ENCODE data around the gene KANSL1. TPM values are rescaled to one million over a fixed set of nuclear protein-coding genes. Genes with fewer than 3 reads are reported as not detected.

Gene KANSL1
- total RNA-seq, 1 donor from 2014 or later, result 99.8 TPM

DNA sequence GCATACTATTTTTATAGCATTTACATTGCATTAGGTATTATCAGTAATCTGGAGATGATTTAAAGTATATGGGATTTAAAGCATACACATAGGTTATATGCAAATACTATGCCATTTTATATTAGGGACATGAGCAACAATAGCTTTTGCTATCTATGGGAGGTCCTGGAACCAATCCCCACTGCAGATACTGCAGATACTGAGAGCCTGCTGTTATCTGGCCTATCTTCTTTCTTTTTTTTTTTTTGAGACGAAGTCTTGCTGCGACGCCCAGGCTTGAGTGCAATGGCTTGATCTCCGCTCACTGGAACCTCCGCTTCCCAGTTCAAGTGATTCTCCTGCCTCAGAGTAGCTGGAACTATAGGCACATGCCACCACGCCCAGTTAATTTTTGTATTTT, 156.7 kb downstream of the KANSL1 start:
- peaks cover 25% of the 10 kb centered on the region for H3K36me3 Mint-ChIP-seq (ENCODE audit: low read depth, unreplicated experiment)
- no peak overlapping the region for H3K27ac ChIP-seq (ENCODE audit: low read depth, low read length)
- no peaks in the 10 kb centered on the region for H3K4me1 Mint-ChIP-seq (ENCODE audit: low read depth, unreplicated experiment)
- TF ChIP-seq, protein P1, sequence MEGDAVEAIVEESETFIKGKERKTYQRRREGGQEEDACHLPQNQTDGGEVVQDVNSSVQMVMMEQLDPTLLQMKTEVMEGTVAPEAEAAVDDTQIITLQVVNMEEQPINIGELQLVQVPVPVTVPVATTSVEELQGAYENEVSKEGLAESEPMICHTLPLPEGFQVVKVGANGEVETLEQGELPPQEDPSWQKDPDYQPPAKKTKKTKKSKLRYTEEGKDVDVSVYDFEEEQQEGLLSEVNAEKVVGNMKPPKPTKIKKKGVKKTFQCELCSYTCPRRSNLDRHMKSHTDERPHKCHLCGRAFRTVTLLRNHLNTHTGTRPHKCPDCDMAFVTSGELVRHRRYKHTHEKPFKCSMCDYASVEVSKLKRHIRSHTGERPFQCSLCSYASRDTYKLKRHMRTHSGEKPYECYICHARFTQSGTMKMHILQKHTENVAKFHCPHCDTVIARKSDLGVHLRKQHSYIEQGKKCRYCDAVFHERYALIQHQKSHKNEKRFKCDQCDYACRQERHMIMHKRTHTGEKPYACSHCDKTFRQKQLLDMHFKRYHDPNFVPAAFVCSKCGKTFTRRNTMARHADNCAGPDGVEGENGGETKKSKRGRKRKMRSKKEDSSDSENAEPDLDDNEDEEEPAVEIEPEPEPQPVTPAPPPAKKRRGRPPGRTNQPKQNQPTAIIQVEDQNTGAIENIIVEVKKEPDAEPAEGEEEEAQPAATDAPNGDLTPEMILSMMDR (IDR thresholded peaks at IDR 0.05; ENCODE audit: insufficient read depth, low read depth, low read length), result no peak
- no peak for TF ChIP-seq EZH2 (IDR thresholded peaks at IDR 0.05; ENCODE audit: insufficient read depth, low read length)
- peaks cover 69% of the 10 kb centered on the region for H3K36me3 ChIP-seq (ENCODE audit: insufficient read depth, low read length)
- FAIRE-seq (no peak), DNase-seq (ENCODE audit: low read depth) (no peak)
- no peak overlapping the region for H2AFZ ChIP-seq (ENCODE audit: low read depth, low read length)
- H3K9me3 ChIP-seq (ENCODE audit: insufficient read depth, low read depth, low read length), result no peaks in the 10 kb centered on the region
- no peak overlapping the region for H3K4me3 Mint-ChIP-seq (ENCODE audit: unreplicated experiment)
- H3K79me2 ChIP-seq (ENCODE audit: insufficient read depth, low read length), result no peaks in the 10 kb centered on the region
- H3K27me3 ChIP-seq (ENCODE audit: insufficient read depth, low read length), result no peaks in the 10 kb centered on the region
- no peak overlapping the region for H3K9ac ChIP-seq (ENCODE audit: low read length)
- no peak overlapping the region for H3K27ac Mint-ChIP-seq (ENCODE audit: unreplicated experiment)
- H3K4me3 ChIP-seq (ENCODE audit: insufficient read depth, low read depth, low read length), result no peak overlapping the region
- peaks cover 39% of the 10 kb centered on the region for H4K20me1 ChIP-seq (ENCODE audit: insufficient read depth, low read length)
- H3K9me3 Mint-ChIP-seq (ENCODE audit: unreplicated experiment), result no peaks in the 10 kb centered on the region
- no peak overlapping the region for H3K4me2 ChIP-seq (ENCODE audit: low read length)
- H3K4me1 ChIP-seq (ENCODE audit: insufficient read depth, low read length), result no peaks in the 10 kb centered on the region
- no peaks in the 10 kb centered on the region for H3K27me3 Mint-ChIP-seq (ENCODE audit: low read depth, unreplicated experiment)

DNA sequence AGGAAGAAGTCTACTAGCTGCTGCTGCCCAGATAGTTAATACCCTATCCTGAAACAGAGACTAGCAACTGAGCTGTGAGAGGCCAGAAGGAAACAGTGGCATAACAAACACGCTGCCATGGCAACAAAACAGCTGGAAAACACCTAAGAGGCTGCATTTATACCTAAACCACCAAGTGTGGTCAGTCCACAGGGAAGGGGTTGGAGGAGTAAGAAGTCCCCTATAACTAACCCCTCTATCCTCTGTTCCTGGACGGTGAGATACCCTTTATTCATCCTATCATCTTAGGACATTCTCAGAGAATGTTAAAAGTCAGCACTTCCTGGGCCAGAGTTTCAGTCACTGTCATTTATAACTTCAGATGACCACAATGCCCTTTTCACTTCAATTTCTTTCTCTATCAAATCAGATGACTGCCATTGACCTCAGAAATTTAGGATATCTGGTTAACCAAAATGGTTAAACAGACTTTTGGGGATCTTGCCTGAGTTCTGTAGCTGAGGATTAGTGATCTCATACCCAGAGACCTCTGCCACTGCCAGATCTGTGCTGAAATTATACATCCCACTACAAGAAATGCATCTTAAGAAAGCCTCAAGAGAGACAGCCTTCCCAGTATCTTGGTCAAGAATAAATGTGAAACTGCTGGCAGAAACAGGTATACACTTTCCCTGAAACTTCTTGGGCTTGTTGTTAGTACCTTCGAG, 158.0 kb downstream of the KANSL1 start:
- Histone ChIP-seq H3K79me2 (ENCODE audit: insufficient read depth, low read length) (no peaks in the 10 kb centered on the region), H3K4me3 (ENCODE audit: insufficient read depth, low read depth, low read length) (no peak overlapping the region), H3K9ac (ENCODE audit: low read length) (no peak overlapping the region), H3K27me3 (ENCODE audit: insufficient read depth, low read length) (no peaks in the 10 kb centered on the region), H3K27ac (ENCODE audit: low read depth, low read length) (no peak overlapping the region), H4K20me1 (ENCODE audit: insufficient read depth, low read length) (peaks cover 37% of the 10 kb centered on the region), H3K36me3 (ENCODE audit: insufficient read depth, low read length) (peaks cover 65% of the 10 kb centered on the region), H3K4me2 (ENCODE audit: low read length) (no peak overlapping the region), H3K4me1 (ENCODE audit: insufficient read depth, low read length) (no peaks in the 10 kb centered on the region), H2AFZ (ENCODE audit: low read depth, low read length) (no peak overlapping the region), H3K9me3 (ENCODE audit: insufficient read depth, low read depth, low read length) (no peaks in the 10 kb centered on the region)
- no peak for DNase-seq (ENCODE audit: low read depth)
- H3K9me3 Mint-ChIP-seq (ENCODE audit: unreplicated experiment), result no peaks in the 10 kb centered on the region
- peaks cover 29% of the 10 kb centered on the region for H3K36me3 Mint-ChIP-seq (ENCODE audit: low read depth, unreplicated experiment)
- H3K27me3 Mint-ChIP-seq (ENCODE audit: low read depth, unreplicated experiment), result no peaks in the 10 kb centered on the region
- TF ChIP-seq, protein P1 (IDR thresholded peaks at IDR 0.05; ENCODE audit: insufficient read depth, low read depth, low read length), result no peak
- no peak for TF ChIP-seq EZH2 (IDR thresholded peaks at IDR 0.05; ENCODE audit: insufficient read depth, low read length)
- no peak for FAIRE-seq
- H3K27ac Mint-ChIP-seq (ENCODE audit: unreplicated experiment), result peak overlapping the region; percentile 49
- H3K4me1 Mint-ChIP-seq (ENCODE audit: low read depth, unreplicated experiment), result no peaks in the 10 kb centered on the region
- H3K4me3 Mint-ChIP-seq (ENCODE audit: unreplicated experiment), result no peak overlapping the region

DNA sequence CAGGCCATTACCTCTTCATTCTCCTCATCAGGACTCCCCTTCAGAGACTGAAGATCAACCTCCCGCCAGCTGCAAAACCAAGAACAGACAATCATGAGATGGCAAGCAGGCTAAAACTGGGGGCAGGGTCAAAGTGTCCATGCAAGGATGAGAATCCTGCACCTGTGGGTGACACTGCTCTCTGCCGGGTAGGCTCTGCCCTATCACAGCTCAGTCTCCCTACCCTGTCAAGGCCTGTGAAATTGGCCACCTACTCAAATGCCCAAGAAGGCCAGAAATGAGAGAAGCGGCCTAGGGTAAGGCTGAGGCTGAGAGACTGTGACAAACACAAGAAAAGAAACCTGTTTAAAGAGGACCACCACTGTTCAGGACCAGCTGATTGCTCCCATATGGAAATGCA, 159.8 kb downstream of the KANSL1 start:
- Histone ChIP-seq H3K4me1 (ENCODE audit: insufficient read depth, low read length) (no peaks in the 10 kb centered on the region), H3K4me3 (ENCODE audit: insufficient read depth, low read depth, low read length) (no peak overlapping the region), H3K4me2 (ENCODE audit: low read length) (no peak overlapping the region), H3K27ac (ENCODE audit: low read depth, low read length) (no peak overlapping the region), H3K79me2 (ENCODE audit: insufficient read depth, low read length) (no peaks in the 10 kb centered on the region), H2AFZ (ENCODE audit: low read depth, low read length) (no peak overlapping the region), H3K27me3 (ENCODE audit: insufficient read depth, low read length) (no peaks in the 10 kb centered on the region), H3K9ac (ENCODE audit: low read length) (no peak overlapping the region), H4K20me1 (ENCODE audit: insufficient read depth, low read length) (peaks cover 38% of the 10 kb centered on the region), H3K36me3 (ENCODE audit: insufficient read depth, low read length) (peaks cover 65% of the 10 kb centered on the region), H3K9me3 (ENCODE audit: insufficient read depth, low read depth, low read length) (no peaks in the 10 kb centered on the region)
- Mint-ChIP-seq H3K4me1 (ENCODE audit: low read depth, unreplicated experiment) (no peaks in the 10 kb centered on the region), H3K27me3 (ENCODE audit: low read depth, unreplicated experiment) (no peaks in the 10 kb centered on the region), H3K4me3 (ENCODE audit: unreplicated experiment) (no peak overlapping the region), H3K36me3 (ENCODE audit: low read depth, unreplicated experiment) (peaks cover 31% of the 10 kb centered on the region), H3K9me3 (ENCODE audit: unreplicated experiment) (no peaks in the 10 kb centered on the region), H3K27ac (ENCODE audit: unreplicated experiment) (no peak overlapping the region)
- DNase-seq (ENCODE audit: low read depth), result no peak
- TF ChIP-seq, protein P1 (IDR thresholded peaks at IDR 0.05; ENCODE audit: insufficient read depth, low read depth, low read length), result no peak
- TF ChIP-seq EZH2 (IDR thresholded peaks at IDR 0.05; ENCODE audit: insufficient read depth, low read length), result no peak
- FAIRE-seq, result no peak
